HG03280 (cell line): ENCODE measurements around the gene ACSL3.
"Not testable (repeated sequence)": the region's sequence is repeated elsewhere in the genome, so short reads cannot be mapped to it uniquely, and the experiment has no call there.

ENCODE experiments used
- ATAC-seq: cut with Tn5 transposase; IDR thresholded peaks from one replicate; pipeline ENCODE4 v1.9.1; 2021; ENCODE audit warnings: mild to moderate bottlenecking, moderate library complexity; ENCODE audit not compliant: unreplicated experiment

ACSL3 gene

GRCh38 chr2:222851956-222852617 lies 8.7 kb upstream of the ACSL3 start:
- no peak for ATAC-seq

GRCh38 chr2:222854773-222855700 lies 5.8 kb upstream of the ACSL3 start:
- ATAC-seq: no peak

- ATAC-seq: no peak
These were observed 837 bp upstream of the ACSL3 start for GRCh38 chr2:222859786-222860612.

DNA sequence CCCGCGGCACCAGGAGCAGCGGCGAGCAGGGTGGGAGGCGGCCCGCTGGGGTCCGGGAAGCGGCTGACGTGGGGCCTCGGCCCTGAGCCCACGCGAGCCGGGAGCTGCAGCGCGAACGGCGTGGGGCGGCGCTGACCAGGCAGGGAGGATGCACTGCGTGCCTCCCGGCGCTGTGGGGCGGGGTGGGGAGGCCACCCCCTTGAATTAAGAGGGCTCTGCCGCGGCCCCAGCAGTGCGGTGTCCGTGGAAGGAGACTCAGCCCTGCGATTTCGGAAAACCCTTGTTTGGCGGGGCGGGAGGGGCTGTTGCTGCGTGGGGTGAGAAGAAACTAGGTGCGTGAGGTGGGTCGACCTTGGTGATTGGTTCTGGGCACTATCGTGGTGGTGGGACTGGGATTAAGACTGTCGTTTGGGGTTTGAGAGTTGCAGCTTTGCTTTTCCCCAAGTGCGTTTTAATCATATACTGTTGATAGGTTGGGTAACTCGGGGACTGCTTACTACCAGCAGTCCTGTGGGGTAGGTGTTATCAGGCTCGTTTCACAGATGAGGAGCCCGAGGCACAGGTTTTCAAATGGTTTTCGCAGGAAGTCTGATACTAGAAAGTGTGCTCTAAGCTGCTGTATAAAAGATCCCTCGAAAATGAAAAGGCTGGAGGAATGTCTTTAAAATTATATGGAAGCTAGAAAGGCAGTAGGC lies 722 bp downstream of the ACSL3 start:
- peak; percentile 29 for ATAC-seq

GRCh38 chr2:222862106-222862908 lies 1.5 kb downstream of the ACSL3 start:
- ATAC-seq: no peak

DNA sequence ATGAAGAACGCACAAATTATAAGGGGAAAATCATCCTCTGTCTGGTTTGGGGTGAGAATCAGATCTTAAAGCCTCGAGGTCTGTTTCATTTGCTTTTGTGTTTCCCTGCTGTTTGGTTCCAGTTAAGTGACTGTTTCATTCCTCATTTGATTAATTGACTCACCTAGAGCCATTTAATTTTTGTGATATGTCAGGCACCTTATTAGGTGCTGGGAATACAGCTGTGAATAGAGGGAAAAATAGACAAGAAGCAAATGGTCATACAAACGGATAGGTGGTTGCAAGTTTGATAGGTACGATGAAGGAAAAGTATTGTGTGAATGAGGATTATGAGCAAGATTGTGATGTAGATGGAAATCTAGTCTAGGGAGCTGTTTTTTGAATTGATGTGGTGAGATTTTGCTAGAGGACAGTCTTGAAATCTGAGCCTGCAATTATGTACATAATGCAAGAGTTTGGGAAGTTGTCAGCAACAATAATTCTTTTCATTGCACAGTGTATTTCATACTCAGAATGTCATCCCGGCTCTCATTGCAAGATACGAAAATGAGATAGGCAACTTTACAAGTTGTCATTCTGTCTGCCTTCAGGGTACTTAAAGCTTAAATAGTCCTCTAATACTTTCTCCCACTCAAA lies 2.2 kb downstream of the ACSL3 start:
- no peak for ATAC-seq

GRCh38 chr2:222864296-222864695 lies 3.5 kb downstream of the ACSL3 start:
- ATAC-seq: no peak

- no peak for ATAC-seq
These were observed 4.5 kb downstream of the ACSL3 start for GRCh38 chr2:222865301-222865700.

GRCh38 chr2:222866358-222866960 lies 5.6 kb downstream of the ACSL3 start:
- ATAC-seq: no peak

DNA sequence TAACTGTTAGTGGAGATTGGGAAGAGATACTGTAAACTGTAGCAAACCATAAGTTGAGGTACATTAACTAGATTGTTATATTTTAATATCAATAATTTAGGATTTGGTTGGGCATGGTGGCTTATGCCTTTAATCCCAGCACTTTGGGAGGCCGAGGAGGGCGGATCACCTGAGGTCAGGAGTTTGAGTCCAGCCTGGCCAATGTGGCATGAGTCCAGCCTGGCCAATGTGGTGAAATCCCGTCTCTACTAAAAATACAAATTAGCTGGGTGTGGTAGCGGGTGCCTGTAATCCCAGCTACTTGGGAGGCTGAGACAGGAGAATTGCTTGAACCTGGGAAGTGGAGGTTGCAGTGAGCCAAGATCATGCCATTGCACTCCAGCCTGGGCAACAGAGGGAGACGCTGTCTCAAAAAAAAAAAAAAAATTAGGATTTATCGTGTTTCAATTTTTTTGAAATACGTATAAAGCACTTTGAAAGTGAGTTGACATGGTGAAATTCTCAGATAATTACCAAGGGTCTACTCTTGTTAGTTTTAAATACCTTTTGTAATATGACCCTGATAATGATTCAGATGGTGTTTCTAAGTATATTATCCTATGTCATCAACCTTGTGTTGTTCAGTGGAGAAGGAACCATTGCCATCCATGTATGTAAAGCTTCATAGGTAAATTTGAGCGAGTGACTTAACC lies 7.9 kb downstream of the ACSL3 start:
- not testable (repeated sequence) for ATAC-seq

DNA sequence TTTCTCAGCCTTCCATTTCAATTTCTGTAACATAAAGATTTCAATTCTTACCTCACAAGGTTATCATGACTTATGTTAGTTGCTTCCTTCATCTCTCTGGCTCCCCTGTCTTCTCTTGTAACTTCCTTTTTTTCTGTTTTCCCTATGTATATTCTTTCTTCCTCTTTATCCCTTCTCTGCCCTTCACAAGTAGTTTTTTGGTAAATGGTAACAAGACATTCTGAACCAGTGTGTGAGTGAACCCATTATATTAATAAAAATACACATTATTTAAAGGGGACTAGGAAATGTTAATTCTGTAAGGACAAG lies 8.4 kb downstream of the ACSL3 start:
- ATAC-seq: no peak

DNA sequence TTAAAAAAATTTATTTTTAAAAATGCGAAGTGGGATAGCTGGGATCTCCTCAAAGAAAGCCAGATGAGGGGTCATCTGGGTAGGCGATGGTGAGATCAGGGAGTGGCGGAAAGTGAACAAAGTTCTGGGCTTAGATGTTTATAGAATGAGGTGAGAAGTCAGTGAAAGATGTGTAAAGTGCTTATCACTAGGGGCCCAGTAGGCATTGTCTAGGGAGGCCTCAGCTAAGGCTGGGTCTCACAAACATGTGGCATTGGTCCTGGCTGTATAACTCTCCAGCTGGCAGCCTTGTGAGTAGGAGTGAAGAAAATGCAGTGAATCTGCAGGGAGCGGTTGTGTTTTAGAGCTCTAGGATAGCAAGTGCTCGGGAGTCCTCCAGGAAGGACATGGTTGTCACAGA lies 10.5 kb downstream of the ACSL3 start:
- ATAC-seq: no peak

- no peak for ATAC-seq
These were observed 11.7 kb downstream of the ACSL3 start for GRCh38 chr2:222872551-222872950.

- no peak for ATAC-seq
These were observed 14.6 kb downstream of the ACSL3 start for GRCh38 chr2:222875482-222875881.

GRCh38 chr2:222876947-222877346 lies 16.1 kb downstream of the ACSL3 start:
- no peak for ATAC-seq

DNA sequence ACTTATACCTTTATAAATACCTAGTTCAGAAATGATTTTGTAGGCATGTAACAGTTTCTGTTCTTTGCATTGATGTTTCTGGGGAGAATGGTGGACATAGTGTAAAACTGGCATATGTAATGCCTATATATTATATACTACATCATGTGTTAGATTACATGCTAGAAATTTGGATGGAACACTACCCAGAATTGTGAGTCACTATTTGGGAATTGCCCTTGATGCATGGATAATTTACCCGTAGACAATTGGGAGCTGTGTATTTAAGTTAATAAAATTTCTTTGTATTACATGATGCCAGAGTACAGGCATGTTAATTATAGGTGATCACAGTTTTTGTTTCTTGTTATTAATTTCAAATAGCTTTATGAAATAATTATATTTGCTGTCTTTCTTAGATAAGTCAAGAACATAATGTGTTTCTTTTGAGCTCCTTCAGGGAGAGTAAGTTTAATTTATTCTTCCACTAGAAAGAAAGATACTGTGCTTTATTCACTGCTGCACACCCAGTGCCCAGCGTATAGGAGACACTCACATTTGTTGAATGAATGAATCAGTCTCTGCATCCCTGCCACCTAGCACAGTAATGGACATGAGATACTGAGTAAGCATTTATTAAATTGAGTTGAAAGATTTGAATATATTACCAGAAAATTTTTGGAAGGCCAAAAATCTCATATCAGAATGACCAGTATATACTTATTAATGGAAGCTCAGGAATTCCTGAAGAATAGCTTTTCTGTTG lies 16.9 kb downstream of the ACSL3 start:
- ATAC-seq: no peak

DNA sequence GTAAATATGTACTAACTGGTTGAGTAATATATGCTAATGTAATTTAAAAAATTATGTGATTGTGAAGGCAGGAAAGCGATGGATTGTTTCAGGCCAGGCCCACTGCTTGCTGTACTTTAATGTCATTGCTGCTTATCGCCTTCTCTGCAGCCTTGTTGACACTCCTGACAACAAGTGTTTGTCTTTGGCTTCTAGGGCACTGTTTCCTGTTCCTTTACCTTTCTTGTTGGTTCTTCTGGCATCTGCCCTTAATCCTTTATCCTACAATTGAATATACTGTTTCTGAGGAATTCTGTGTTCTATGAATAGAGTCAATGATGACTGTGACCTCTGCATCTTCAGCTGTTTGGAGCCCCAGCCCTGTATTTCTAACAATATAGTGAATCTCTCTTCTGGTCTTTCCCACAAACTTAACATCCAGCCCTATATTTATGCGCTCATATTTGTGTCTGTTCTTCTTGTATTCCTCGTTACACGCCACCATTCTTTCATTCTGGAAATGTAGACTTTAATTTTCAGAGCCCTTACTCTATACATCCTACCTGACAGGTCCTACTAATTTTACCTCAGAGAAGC lies 17.6 kb downstream of the ACSL3 start:
- no peak for ATAC-seq
